GM12891 (cell line): ENCODE measurements around the gene PPP1R9B.

ENCODE experiments used
- DNase-seq: peaks from one replicate; pipeline ENCODE4 v3.0.0; 2011; ENCODE audit warnings: low spot score; ENCODE audit not compliant: insufficient read length
- FAIRE-seq: peaks from 2 replicates; lab custom pipeline; 2011; peaks lifted over from hg19 to GRCh38; lab: Jason Lieb, UNC
- PAX5 ChIP-seq: IDR thresholded peaks from 2 replicates; pipeline ENCODE4 v1.6.1; 2011; ENCODE audit warnings: low read length, moderate library complexity, mild to moderate bottlenecking; ENCODE audit not compliant: insufficient read depth, severe bottlenecking
- POLR2A ChIP-seq: IDR thresholded peaks from 2 replicates; pipeline ENCODE4 v1.6.1; 2011; ENCODE audit warnings: low read depth, low read length, control low read depth
- POLR2AphosphoS5 ChIP-seq: IDR thresholded peaks from 2 replicates; pipeline ENCODE4 v1.6.1; 2011; ENCODE audit warnings: low read depth, low read length, control low read depth
- POU2F2 ChIP-seq: IDR thresholded peaks from 2 replicates; pipeline ENCODE4 v1.6.1; 2011; ENCODE audit warnings: low read depth, mild to moderate bottlenecking, control low read depth, low read length, moderate library complexity
- SPI1 ChIP-seq: IDR thresholded peaks from 2 replicates; pipeline ENCODE4 v1.6.1; 2011; ENCODE audit warnings: low read depth, low read length, control low read depth
- TAF1 ChIP-seq: IDR thresholded peaks from 2 replicates; pipeline ENCODE4 v1.6.1; 2011; ENCODE audit warnings: low read depth, low read length, control low read depth

PPP1R9B gene

GRCh38 chr17:50101346-50102163, 48.9 kb downstream of the PPP1R9B start:
- FAIRE-seq, result no peak
- no peak for DNase-seq
- TF ChIP-seq POLR2AphosphoS5, result no peak
- TF ChIP-seq PAX5, result no peak
- TF ChIP-seq POLR2A, result no peak
- no peak for TF ChIP-seq TAF1
- TF ChIP-seq SPI1, result no peak
- TF ChIP-seq POU2F2, result no peak

GRCh38 chr17:50100921-50101345, 49.5 kb downstream of the PPP1R9B start:
- TF ChIP-seq TAF1, result no peak
- FAIRE-seq, result no peak

GRCh38 chr17:50100480-50100883, 50.0 kb downstream of the PPP1R9B start:
- TF ChIP-seq SPI1 (no peak), TAF1 (no peak), POU2F2 (no peak)
- peak; percentile 26 for FAIRE-seq
- DNase-seq, result no peak

More at GRCh38 chr17:50100921-50101345, 49.5 kb downstream of the PPP1R9B start:
- DNase-seq, result no peak

- no peak for DNase-seq
- no peak for FAIRE-seq
- no peak for TF ChIP-seq POLR2A
- no peak for TF ChIP-seq POLR2AphosphoS5
- no peak for TF ChIP-seq TAF1
- no peak for TF ChIP-seq SPI1
- TF ChIP-seq PAX5, result no peak
- TF ChIP-seq POU2F2, result no peak
Measured at GRCh38 chr17:50099003-50099402, 51.5 kb downstream of the PPP1R9B start.

GRCh38 chr17:50098583-50098982, 51.9 kb downstream of the PPP1R9B start:
- FAIRE-seq (no peak), DNase-seq (no peak)
- TF ChIP-seq TAF1 (no peak), POLR2A (no peak), SPI1 (no peak), POU2F2 (no peak), PAX5 (no peak), POLR2AphosphoS5 (no peak)

- TF ChIP-seq SPI1 (no peak), POLR2A (no peak), PAX5 (no peak)
- no peak for DNase-seq
- FAIRE-seq, result no peak
Measured at GRCh38 chr17:50097926-50098325, 52.6 kb downstream of the PPP1R9B start.

- DNase-seq (no peak), FAIRE-seq (no peak)
- TF ChIP-seq TAF1, result no peak
- no peak for TF ChIP-seq SPI1
- TF ChIP-seq POLR2AphosphoS5, result no peak
- TF ChIP-seq PAX5, result no peak
- no peak for TF ChIP-seq POU2F2
- TF ChIP-seq POLR2A, result no peak
Measured at GRCh38 chr17:50097455-50097854, 53.0 kb downstream of the PPP1R9B start.

GRCh38 chr17:50096758-50097157, 53.7 kb downstream of the PPP1R9B start:
- no peak for DNase-seq
- FAIRE-seq, result no peak
- TF ChIP-seq POLR2AphosphoS5 (no peak), POLR2A (no peak), TAF1 (no peak), POU2F2 (no peak), PAX5 (no peak), SPI1 (no peak)

- FAIRE-seq, result no peak
- no peak for DNase-seq
- no peak for TF ChIP-seq POLR2A
Measured at GRCh38 chr17:50096092-50096491, 54.4 kb downstream of the PPP1R9B start.

- no peak for DNase-seq
- no peak for TF ChIP-seq PAX5
- TF ChIP-seq POU2F2, result no peak
- no peak for TF ChIP-seq POLR2AphosphoS5
- peak; percentile 5 for FAIRE-seq
Measured at GRCh38 chr17:50095626-50096037, 54.8 kb downstream of the PPP1R9B start.
